HEK293T (cell line): ENCODE data around the gene MYOZ2.
"Not testable (repeated sequence)": the region's sequence is repeated elsewhere in the genome, so short reads cannot be mapped to it uniquely, and the experiment has no call there.

ENCODE experiments used
- ARNT ChIP-seq: fragments of 450-650 bp; IDR thresholded peaks from 2 replicates; pipeline ENCODE4 v1.6.1; 2017; ENCODE audit warnings: mild to moderate bottlenecking
- BHLHE40 ChIP-seq: fragments of 450-650 bp; IDR thresholded peaks from 2 replicates; pipeline ENCODE4 v1.6.1; 2016; ENCODE audit warnings: mild to moderate bottlenecking, moderate library complexity, borderline replicate concordance
- CTBP1 ChIP-seq: fragments of 450-650 bp; IDR thresholded peaks from 2 replicates; pipeline ENCODE4 v1.6.1; 2016; ENCODE audit warnings: borderline replicate concordance
- ELF4 ChIP-seq: fragments of 450-650 bp; IDR thresholded peaks from 2 replicates; pipeline ENCODE4 v1.6.1; 2017; ENCODE audit warnings: antibody characterized with exemption
- FOXA1 ChIP-seq: fragments of 450-650 bp; IDR thresholded peaks from 2 replicates; pipeline ENCODE4 v1.6.1; 2016; ENCODE audit warnings: mild to moderate bottlenecking
- FOXK2 ChIP-seq: fragments of 450-650 bp; IDR thresholded peaks from 2 replicates; pipeline ENCODE4 v1.6.1; 2016; ENCODE audit warnings: mild to moderate bottlenecking
- FOXM1 ChIP-seq: fragments of 450-650 bp; IDR thresholded peaks from 2 replicates; pipeline ENCODE4 v1.6.1; 2017; ENCODE audit warnings: mild to moderate bottlenecking, borderline replicate concordance
- HDGF ChIP-seq: fragments of 450-650 bp; IDR thresholded peaks from 2 replicates; pipeline ENCODE4 v1.6.1; 2017; ENCODE audit warnings: antibody characterized with exemption, borderline replicate concordance
- SP1 ChIP-seq: fragments of 450-650 bp; IDR thresholded peaks from 2 replicates; pipeline ENCODE4 v1.6.1; 2017
- TARDBP ChIP-seq: fragments of 450-650 bp; IDR thresholded peaks from 2 replicates; pipeline ENCODE4 v1.6.1; 2016
- ZNF384 ChIP-seq: fragments of 450-650 bp; IDR thresholded peaks from 2 replicates; pipeline ENCODE4 v1.6.1; 2016

- not testable (repeated sequence) for TF ChIP-seq BHLHE40, ZNF384, ELF4, TARDBP, FOXM1, HDGF, ARNT, FOXK2, SP1, FOXA1, CTBP1
These were observed 5.7 kb downstream of the MYOZ2 start for GRCh38 chr4:119141283-119141682.
